ENCODE measurements around the gene PPP1R9B. TPM values are rescaled to one million over a fixed set of nuclear protein-coding genes. Genes with fewer than 3 reads are reported as not detected.

Gene PPP1R9B
- polyA plus RNA-seq, 1 donor (not counting 4 experiments of a cell fraction or from before 2014, with no cell fraction given), result 16.1 TPM

DNA sequence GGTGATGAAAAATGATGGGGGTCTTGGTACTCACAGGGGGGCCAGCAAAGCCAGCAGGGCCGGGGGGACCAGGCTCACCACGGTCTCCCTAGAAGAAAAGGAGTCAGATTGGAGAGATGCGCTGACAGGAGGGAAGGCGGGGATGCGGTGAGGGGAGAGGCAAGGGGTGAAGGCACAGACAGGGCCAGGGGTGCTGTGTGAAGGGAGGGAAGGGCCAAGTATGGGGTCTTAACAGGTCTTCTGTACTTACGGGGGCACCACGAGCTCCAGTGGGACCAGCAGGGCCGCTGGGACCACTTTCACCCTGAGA is 39.8 kb upstream of the PPP1R9B start:
- Histone ChIP-seq H3K79me2 (ENCODE audit: control insufficient read depth, insufficient read depth, low read length) (no peaks in the 10 kb centered on the region), H2AFZ (ENCODE audit: control insufficient read depth, low read length) (no peak overlapping the region), H3K4me2 (ENCODE audit: control insufficient read depth, extremely low read depth, insufficient read depth, low read depth, low read length) (no peak overlapping the region), H3K9me3 (ENCODE audit: control insufficient read depth, low read depth, low read length) (no peaks in the 10 kb centered on the region), H3K4me3 (ENCODE audit: control insufficient read depth in 2 of 3, extremely low read depth in 1 of 3, insufficient read depth in 2 of 3, low read depth in 1 of 3, low read length in 3 of 3) (no peak overlapping the region), H3K9ac (ENCODE audit: control insufficient read depth, extremely low read depth, insufficient read depth, low read length) (no peak overlapping the region), H3K27ac (ENCODE audit: control insufficient read depth, insufficient read depth, low read length) (no peak overlapping the region), H4K20me1 (ENCODE audit: control insufficient read depth, extremely low read depth, insufficient read depth, low read length) (no peaks in the 10 kb centered on the region), H3K36me3 (ENCODE audit: control insufficient read depth in 2 of 2, extremely low read depth in 1 of 2, insufficient read depth in 2 of 2, low read length in 2 of 2) (peaks cover 0 to 10% of the 10 kb centered on the region in 2 experiments), H3K4me1 (ENCODE audit: control insufficient read depth, extremely low read depth, insufficient read depth, low read length) (no peaks in the 10 kb centered on the region), H3K9me1 (ENCODE audit: control insufficient read depth, extremely low read depth, insufficient read depth, low read length) (no peaks in the 10 kb centered on the region), H3K27me3 (ENCODE audit: control insufficient read depth, extremely low read depth, insufficient read depth, low read length) (no peaks in the 10 kb centered on the region)
- FAIRE-seq (no peak), DNase-seq (ENCODE audit: low read depth, low spot score) (no peak)
- TF ChIP-seq, protein P1, sequence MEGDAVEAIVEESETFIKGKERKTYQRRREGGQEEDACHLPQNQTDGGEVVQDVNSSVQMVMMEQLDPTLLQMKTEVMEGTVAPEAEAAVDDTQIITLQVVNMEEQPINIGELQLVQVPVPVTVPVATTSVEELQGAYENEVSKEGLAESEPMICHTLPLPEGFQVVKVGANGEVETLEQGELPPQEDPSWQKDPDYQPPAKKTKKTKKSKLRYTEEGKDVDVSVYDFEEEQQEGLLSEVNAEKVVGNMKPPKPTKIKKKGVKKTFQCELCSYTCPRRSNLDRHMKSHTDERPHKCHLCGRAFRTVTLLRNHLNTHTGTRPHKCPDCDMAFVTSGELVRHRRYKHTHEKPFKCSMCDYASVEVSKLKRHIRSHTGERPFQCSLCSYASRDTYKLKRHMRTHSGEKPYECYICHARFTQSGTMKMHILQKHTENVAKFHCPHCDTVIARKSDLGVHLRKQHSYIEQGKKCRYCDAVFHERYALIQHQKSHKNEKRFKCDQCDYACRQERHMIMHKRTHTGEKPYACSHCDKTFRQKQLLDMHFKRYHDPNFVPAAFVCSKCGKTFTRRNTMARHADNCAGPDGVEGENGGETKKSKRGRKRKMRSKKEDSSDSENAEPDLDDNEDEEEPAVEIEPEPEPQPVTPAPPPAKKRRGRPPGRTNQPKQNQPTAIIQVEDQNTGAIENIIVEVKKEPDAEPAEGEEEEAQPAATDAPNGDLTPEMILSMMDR (optimal IDR thresholded peaks at IDR 0.05 in 1 of 3, IDR thresholded peaks at IDR 0.05 in 1 of 3, conservative IDR thresholded peaks at IDR 0.05 in 1 of 3; ENCODE audit: extremely low read depth in 1 of 3, insufficient read depth in 2 of 3, low read length in 3 of 3), result no peak
- TF ChIP-seq EZH2 (IDR thresholded peaks at IDR 0.05; ENCODE audit: low read length), result no peak
- dilution Hi-C loops (cut with MboI; ENCODE audit: extremely low pct_ligation_motif_present, low sequenced_read_pairs), result no loop called here

DNA sequence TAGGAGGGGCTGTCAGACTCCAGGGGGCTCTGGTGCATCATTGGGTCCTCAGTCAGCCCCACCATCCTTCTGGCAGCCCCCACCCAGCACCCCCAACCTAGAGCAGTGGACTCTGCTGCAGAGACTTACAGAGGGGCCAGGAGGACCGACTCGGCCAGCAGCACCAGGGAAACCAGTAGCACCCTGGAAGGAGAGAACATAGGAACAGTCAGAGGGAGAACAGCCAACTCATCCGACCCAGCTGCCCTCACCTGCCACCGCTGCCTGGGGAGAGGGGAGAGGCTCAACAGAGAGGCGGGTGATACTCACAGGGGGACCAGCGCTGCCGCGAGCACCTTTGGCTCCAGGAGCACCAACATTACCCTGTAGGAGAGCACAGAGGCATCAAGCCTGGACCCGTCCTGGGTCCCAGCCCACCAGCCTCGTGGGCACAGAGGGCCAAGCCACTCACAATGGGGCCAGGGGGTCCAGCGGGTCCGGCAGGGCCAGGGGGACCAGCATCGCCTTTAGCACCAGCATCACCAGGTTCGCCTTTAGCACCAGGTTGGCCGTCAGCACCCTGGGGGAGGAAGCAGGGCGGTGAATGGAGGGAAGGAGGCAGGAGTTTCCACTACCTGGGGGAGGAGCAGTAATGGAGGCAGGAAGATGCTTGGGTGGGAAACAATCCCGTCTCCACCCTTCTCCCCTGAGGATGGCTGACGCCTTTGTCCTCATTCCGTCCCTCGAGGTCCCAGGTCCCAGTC is 39.2 kb upstream of the PPP1R9B start:
- Histone ChIP-seq H3K4me2 (ENCODE audit: control insufficient read depth, extremely low read depth, insufficient read depth, low read depth, low read length) (no peak overlapping the region), H3K27ac (ENCODE audit: control insufficient read depth, insufficient read depth, low read length) (no peak overlapping the region), H4K20me1 (ENCODE audit: control insufficient read depth, extremely low read depth, insufficient read depth, low read length) (no peaks in the 10 kb centered on the region), H3K27me3 (ENCODE audit: control insufficient read depth, extremely low read depth, insufficient read depth, low read length) (no peaks in the 10 kb centered on the region), H2AFZ (ENCODE audit: control insufficient read depth, low read length) (no peak overlapping the region), H3K9me3 (ENCODE audit: control insufficient read depth, low read depth, low read length) (no peaks in the 10 kb centered on the region), H3K4me1 (ENCODE audit: control insufficient read depth, extremely low read depth, insufficient read depth, low read length) (peaks cover 3% of the 10 kb centered on the region), H3K4me3 (ENCODE audit: control insufficient read depth in 2 of 3, extremely low read depth in 1 of 3, insufficient read depth in 2 of 3, low read depth in 1 of 3, low read length in 3 of 3) (no peak overlapping the region), H3K36me3 (ENCODE audit: control insufficient read depth in 2 of 2, extremely low read depth in 1 of 2, insufficient read depth in 2 of 2, low read length in 2 of 2) (peaks cover 0 to 10% of the 10 kb centered on the region in 2 experiments), H3K9ac (ENCODE audit: control insufficient read depth, extremely low read depth, insufficient read depth, low read length) (no peak overlapping the region), H3K9me1 (ENCODE audit: control insufficient read depth, extremely low read depth, insufficient read depth, low read length) (no peaks in the 10 kb centered on the region), H3K79me2 (ENCODE audit: control insufficient read depth, insufficient read depth, low read length) (no peaks in the 10 kb centered on the region)
- dilution Hi-C loops (cut with MboI; ENCODE audit: extremely low pct_ligation_motif_present, low sequenced_read_pairs), result no loop called here
- TF ChIP-seq, protein P1 (optimal IDR thresholded peaks at IDR 0.05 in 1 of 3, IDR thresholded peaks at IDR 0.05 in 1 of 3, conservative IDR thresholded peaks at IDR 0.05 in 1 of 3; ENCODE audit: extremely low read depth in 1 of 3, insufficient read depth in 2 of 3, low read length in 3 of 3), result no peak
- TF ChIP-seq EZH2 (IDR thresholded peaks at IDR 0.05; ENCODE audit: low read length), result no peak
- FAIRE-seq (no peak), DNase-seq (ENCODE audit: low read depth, low spot score) (no peak)
